ENCODE data around the gene UGT1A6.

- TF ChIP-seq, protein P1, sequence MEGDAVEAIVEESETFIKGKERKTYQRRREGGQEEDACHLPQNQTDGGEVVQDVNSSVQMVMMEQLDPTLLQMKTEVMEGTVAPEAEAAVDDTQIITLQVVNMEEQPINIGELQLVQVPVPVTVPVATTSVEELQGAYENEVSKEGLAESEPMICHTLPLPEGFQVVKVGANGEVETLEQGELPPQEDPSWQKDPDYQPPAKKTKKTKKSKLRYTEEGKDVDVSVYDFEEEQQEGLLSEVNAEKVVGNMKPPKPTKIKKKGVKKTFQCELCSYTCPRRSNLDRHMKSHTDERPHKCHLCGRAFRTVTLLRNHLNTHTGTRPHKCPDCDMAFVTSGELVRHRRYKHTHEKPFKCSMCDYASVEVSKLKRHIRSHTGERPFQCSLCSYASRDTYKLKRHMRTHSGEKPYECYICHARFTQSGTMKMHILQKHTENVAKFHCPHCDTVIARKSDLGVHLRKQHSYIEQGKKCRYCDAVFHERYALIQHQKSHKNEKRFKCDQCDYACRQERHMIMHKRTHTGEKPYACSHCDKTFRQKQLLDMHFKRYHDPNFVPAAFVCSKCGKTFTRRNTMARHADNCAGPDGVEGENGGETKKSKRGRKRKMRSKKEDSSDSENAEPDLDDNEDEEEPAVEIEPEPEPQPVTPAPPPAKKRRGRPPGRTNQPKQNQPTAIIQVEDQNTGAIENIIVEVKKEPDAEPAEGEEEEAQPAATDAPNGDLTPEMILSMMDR (conservative IDR thresholded peaks at IDR 0.05; ENCODE audit: low read depth, low read length), result no peak
- TF ChIP-seq EZH2 (IDR thresholded peaks at IDR 0.05; ENCODE audit: low read length, unreplicated experiment), result no peak
- TF ChIP-seq EZH2phosphoT487 (IDR thresholded peaks at IDR 0.05; ENCODE audit: borderline replicate concordance, low read length), result no peak
Observed at GRCh38 chr2:233756429-233757081, 63.9 kb downstream of the UGT1A6 start.

Data from PC-3 (cell line).